Measurements from ENCODE around the gene FAM72A. TPM values are rescaled to one million over a fixed set of nuclear protein-coding genes. Genes with fewer than 3 reads are reported as not detected.

The FAM72A gene
- total RNA-seq, 1 experiment from 2014 or later: 23.0 TPM

DNA sequence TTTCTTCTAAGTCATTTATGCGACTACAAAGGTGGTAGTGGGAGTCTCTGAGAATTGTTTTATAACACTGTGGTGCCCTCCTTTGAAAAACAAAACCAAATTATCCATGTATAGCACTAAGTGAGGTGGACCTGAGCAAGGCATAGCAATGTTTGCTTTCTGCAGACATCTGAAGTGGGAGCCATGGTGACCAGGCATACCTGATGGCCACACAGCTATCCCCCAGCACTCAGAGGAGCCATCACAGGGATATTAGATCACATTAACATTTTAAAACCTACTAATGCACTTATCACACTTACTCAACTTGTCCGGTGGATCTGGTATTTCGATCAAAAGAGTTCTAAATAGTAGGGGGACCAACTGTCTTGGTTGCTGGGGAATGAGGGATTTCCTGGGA, 60.6 kb downstream of the FAM72A start:
- BruUV-seq (replicated peaks): no TSS peak
- no peak overlapping the region for H3K4me2 ChIP-seq (ENCODE audit: low read length)
- ChIA-PET POLR2A (no interaction called here), RAD21 (ENCODE audit: low non-redundant PET in 1 of 2, low total read pairs in 2 of 2, uncharacterized antibody in 2 of 2, unreplicated experiment in 2 of 2) (no interaction called here), CTCF (interaction anchor here (1.1 kb wide), 1 partner anchor 164 kb away, joined by 3 read pairs; no protein-coding TSS in a partner anchor)
- no peaks in the 10 kb centered on the region for H4K20me1 ChIP-seq (ENCODE audit: insufficient read depth)
- ATAC-seq (no peak), DNase-seq (ENCODE audit: low read depth, low spot score) (no peak)
- H2AFZ ChIP-seq (ENCODE audit: low read depth, low read length, poor library complexity, severe bottlenecking): no peak overlapping the region
- no peak overlapping the region for H3K27ac ChIP-seq (ENCODE audit: low read depth, low read length)
- peaks cover 20% of the 10 kb centered on the region; the same call in 1 of the 2 replicates for H3K27me3 ChIP-seq (ENCODE audit: insufficient read depth, low read length)
- intact Hi-C loops (cut with micrococcal nuclease): no loop called here
- H3K4me3 ChIP-seq (replicated peaks in 1 of 2; ENCODE audit: low read depth in 1 of 2, low read length in 2 of 2): no peak overlapping the region
- H3K9me3 ChIP-seq (ENCODE audit: control insufficient read depth in 1 of 2, insufficient read depth in 1 of 2, low read depth in 1 of 2, low read length in 2 of 2): no peaks in the 10 kb centered on the region
- no peaks in the 10 kb centered on the region for H3K36me3 ChIP-seq (ENCODE audit: control insufficient read depth in 1 of 2, insufficient read depth in 2 of 2, low read length in 2 of 2)
- H3K79me2 ChIP-seq (ENCODE audit: insufficient read depth, low read length): no peaks in the 10 kb centered on the region
- H3K9ac ChIP-seq (ENCODE audit: low read length): no peak overlapping the region
- no peak for TF ChIP-seq EZH2 (IDR thresholded peaks at IDR 0.05)
- no peak for TF ChIP-seq YY1 (IDR thresholded peaks at IDR 0.05; ENCODE audit: extremely low read depth, insufficient replicate concordance, low read depth, low read length)
- TF ChIP-seq EZH2phosphoT487 (IDR thresholded peaks at IDR 0.05; ENCODE audit: borderline replicate concordance): no peak
- TF ChIP-seq ELF1 (IDR thresholded peaks at IDR 0.05; ENCODE audit: borderline replicate concordance, low read depth): no peak
- no peak for TF ChIP-seq CBX3 (IDR thresholded peaks at IDR 0.05; ENCODE audit: low read depth)
- TF ChIP-seq JUND (IDR thresholded peaks at IDR 0.05): no peak
- TF ChIP-seq ZFX (IDR thresholded peaks at IDR 0.05): no peak
- TF ChIP-seq FOSL1 (IDR thresholded peaks at IDR 0.05; ENCODE audit: low read depth): no peak
- TF ChIP-seq, protein P1, sequence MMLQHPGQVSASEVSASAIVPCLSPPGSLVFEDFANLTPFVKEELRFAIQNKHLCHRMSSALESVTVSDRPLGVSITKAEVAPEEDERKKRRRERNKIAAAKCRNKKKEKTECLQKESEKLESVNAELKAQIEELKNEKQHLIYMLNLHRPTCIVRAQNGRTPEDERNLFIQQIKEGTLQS (IDR thresholded peaks at IDR 0.05): no peak
- TF ChIP-seq CTCF (IDR thresholded peaks at IDR 0.05 in 2 of 3, conservative IDR thresholded peaks at IDR 0.05 in 1 of 3; ENCODE audit: borderline replicate concordance in 1 of 3, insufficient read depth in 1 of 3, low read depth in 2 of 3, low read length in 2 of 3): no peak
- no peak for TF ChIP-seq EGR1 (IDR thresholded peaks at IDR 0.05; ENCODE audit: low read depth)
- no peak for TF ChIP-seq POLR2AphosphoS5 (IDR thresholded peaks at IDR 0.05; ENCODE audit: low read depth, low read length)
- TF ChIP-seq RAD21 (IDR thresholded peaks at IDR 0.05; ENCODE audit: low read depth): no peak
- TF ChIP-seq ZBTB33 (IDR thresholded peaks at IDR 0.05; ENCODE audit: extremely low read depth, insufficient replicate concordance, low read length): no peak
- TF ChIP-seq, protein P2, sequence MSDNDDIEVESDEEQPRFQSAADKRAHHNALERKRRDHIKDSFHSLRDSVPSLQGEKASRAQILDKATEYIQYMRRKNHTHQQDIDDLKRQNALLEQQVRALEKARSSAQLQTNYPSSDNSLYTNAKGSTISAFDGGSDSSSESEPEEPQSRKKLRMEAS (IDR thresholded peaks at IDR 0.05): no peak
- TF ChIP-seq SIN3A (IDR thresholded peaks at IDR 0.05; ENCODE audit: low read depth): no peak
- TF ChIP-seq POLR2A (IDR thresholded peaks at IDR 0.05; ENCODE audit: borderline replicate concordance, extremely low read depth, insufficient read depth, insufficient read length): no peak
- no peak for TF ChIP-seq ZNF274 (IDR thresholded peaks at IDR 0.05; ENCODE audit: low read depth, low read length)
- no peaks in the 10 kb centered on the region for H3K9me2 ChIP-seq (ENCODE audit: insufficient read depth)
- no peaks in the 10 kb centered on the region for H3K4me1 ChIP-seq (ENCODE audit: control insufficient read depth in 1 of 2, insufficient read depth in 2 of 2, low read length in 2 of 2)
